Stimulated activated CD4-positive, alpha-beta T cell treated with anti-CD3 and anti-CD28 coated beads, Interleukin-12 subunit alpha, Interleukin-12 subunit beta, amount 100 ng/mL, for 24 hours (primary cell): ENCODE measurements around the gene PDE4B.
"Not testable (repeated sequence)": the region's sequence is repeated elsewhere in the genome, so short reads cannot be mapped to it uniquely, and the experiment has no call there.

Source experiments
- DNase-seq, 2 experiments: peaks; one replicate each; pipeline ENCODE4 v3.0.0-alpha.2; 2020; ENCODE audit warnings: low read depth in 2 of 2

Gene PDE4B

GRCh38 chr1:65814752-65815151 lies 22.1 kb downstream of the PDE4B start:
- DNase-seq = no peak

GRCh38 chr1:65817891-65818290 lies 25.2 kb downstream of the PDE4B start:
- no peak for DNase-seq

GRCh38 chr1:65818966-65819365 lies 26.3 kb downstream of the PDE4B start:
- no peak for DNase-seq

GRCh38 chr1:65820983-65821382 lies 28.3 kb downstream of the PDE4B start:
- DNase-seq = no peak

GRCh38 chr1:65821386-65821785 lies 28.7 kb downstream of the PDE4B start:
- no peak for DNase-seq

- DNase-seq = no peak
Observed at GRCh38 chr1:65824103-65824502, 31.4 kb downstream of the PDE4B start.

GRCh38 chr1:65825741-65826140 lies 33.0 kb downstream of the PDE4B start:
- no peak for DNase-seq

GRCh38 chr1:65826782-65827181 lies 34.1 kb downstream of the PDE4B start:
- DNase-seq = no peak

- DNase-seq = no peak
Observed at GRCh38 chr1:65827346-65827745, 34.7 kb downstream of the PDE4B start.

- DNase-seq = no peak
Observed at GRCh38 chr1:65830306-65830705, 37.6 kb downstream of the PDE4B start.

GRCh38 chr1:65832296-65832695 lies 39.6 kb downstream of the PDE4B start:
- DNase-seq = no peak

GRCh38 chr1:65836686-65837085 lies 44.0 kb downstream of the PDE4B start:
- no peak for DNase-seq

GRCh38 chr1:65840683-65841082 lies 48.0 kb downstream of the PDE4B start:
- DNase-seq = no peak

GRCh38 chr1:65844296-65844695 lies 51.6 kb downstream of the PDE4B start:
- no peak for DNase-seq

GRCh38 chr1:65844821-65845534 lies 52.3 kb downstream of the PDE4B start:
- DNase-seq = no peak

GRCh38 chr1:65845535-65846060 lies 52.9 kb downstream of the PDE4B start:
- no peak for DNase-seq

- DNase-seq = no peak
Observed at GRCh38 chr1:65846866-65847265, 54.2 kb downstream of the PDE4B start.

GRCh38 chr1:65850281-65850680 lies 57.6 kb downstream of the PDE4B start:
- no peak for DNase-seq

- DNase-seq = not testable (repeated sequence)
Observed at GRCh38 chr1:65856591-65856990, 63.9 kb downstream of the PDE4B start.

GRCh38 chr1:65866439-65866838 lies 73.7 kb downstream of the PDE4B start:
- DNase-seq = no peak

- no peak for DNase-seq
Observed at GRCh38 chr1:65872301-65872700, 79.6 kb downstream of the PDE4B start.

GRCh38 chr1:65878342-65878741 lies 85.6 kb downstream of the PDE4B start:
- not testable (repeated sequence) for DNase-seq

GRCh38 chr1:65880611-65881010 lies 87.9 kb downstream of the PDE4B start:
- DNase-seq = no peak

- DNase-seq = no peak
Observed at GRCh38 chr1:65881067-65881594, 88.4 kb downstream of the PDE4B start.
